Measurements from ENCODE around the gene ZNF581.

ZNF581 gene

DNA sequence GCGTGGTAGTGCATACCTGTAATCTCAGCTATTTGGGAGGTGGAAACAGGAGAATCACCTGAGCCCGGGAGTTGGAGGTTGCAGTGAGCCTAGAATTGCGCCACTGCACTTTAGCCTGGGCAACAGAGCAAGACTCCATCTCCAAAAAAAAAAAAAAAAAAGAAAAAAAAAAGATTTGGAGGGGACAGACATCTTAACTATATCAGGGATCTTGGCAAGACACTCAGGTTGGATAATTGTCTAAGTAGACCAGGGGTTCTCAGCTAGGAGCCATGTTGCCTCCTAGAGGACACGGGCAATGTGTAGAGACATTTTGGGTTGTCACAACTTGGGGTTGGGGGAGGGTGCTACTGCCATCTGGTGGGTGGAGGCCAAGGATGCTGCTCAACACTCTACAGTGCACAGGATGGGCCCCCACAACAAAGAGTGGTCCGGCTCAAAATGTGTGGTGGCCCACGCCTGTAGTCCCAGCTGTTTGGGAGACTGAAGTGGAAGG, 4.5 kb upstream of the ZNF581 start (continued):
- TF ChIP-seq, protein P1, sequence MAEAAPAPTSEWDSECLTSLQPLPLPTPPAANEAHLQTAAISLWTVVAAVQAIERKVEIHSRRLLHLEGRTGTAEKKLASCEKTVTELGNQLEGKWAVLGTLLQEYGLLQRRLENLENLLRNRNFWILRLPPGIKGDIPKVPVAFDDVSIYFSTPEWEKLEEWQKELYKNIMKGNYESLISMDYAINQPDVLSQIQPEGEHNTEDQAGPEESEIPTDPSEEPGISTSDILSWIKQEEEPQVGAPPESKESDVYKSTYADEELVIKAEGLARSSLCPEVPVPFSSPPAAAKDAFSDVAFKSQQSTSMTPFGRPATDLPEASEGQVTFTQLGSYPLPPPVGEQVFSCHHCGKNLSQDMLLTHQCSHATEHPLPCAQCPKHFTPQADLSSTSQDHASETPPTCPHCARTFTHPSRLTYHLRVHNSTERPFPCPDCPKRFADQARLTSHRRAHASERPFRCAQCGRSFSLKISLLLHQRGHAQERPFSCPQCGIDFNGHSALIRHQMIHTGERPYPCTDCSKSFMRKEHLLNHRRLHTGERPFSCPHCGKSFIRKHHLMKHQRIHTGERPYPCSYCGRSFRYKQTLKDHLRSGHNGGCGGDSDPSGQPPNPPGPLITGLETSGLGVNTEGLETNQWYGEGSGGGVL (tag by site-specific recombination; IDR thresholded peaks at IDR 0.05) = no peak
- TF ChIP-seq ZBTB20 (tag by site-specific recombination; IDR thresholded peaks at IDR 0.05) (peak; percentile 73; the same call in 1 of the 2 replicates), HOXC10 (CRISPR knock-in tag; IDR thresholded peaks at IDR 0.05) (no peak), ZNF426 (tag by site-specific recombination; IDR thresholded peaks at IDR 0.05) (no peak), ZBTB17 (tag by site-specific recombination; IDR thresholded peaks at IDR 0.05) (peak; percentile 38), ZFP69B (tag by site-specific recombination; IDR thresholded peaks at IDR 0.05) (peak; percentile 60; the same call in 1 of the 2 replicates), KLF9 (tag by site-specific recombination; IDR thresholded peaks at IDR 0.05; ENCODE audit: low read depth) (no peak), KLF10 (tag by site-specific recombination; IDR thresholded peaks at IDR 0.05) (no peak), ZNF174 (tag by site-specific recombination; IDR thresholded peaks at IDR 0.05) (no peak), ZFP37 (tag by site-specific recombination; IDR thresholded peaks at IDR 0.05) (no peak), ZNF596 (tag by site-specific recombination; IDR thresholded peaks at IDR 0.05) (no peak), ZNF747 (tag by site-specific recombination; IDR thresholded peaks at IDR 0.05) (no peak), ZNF658 (tag by site-specific recombination; IDR thresholded peaks at IDR 0.05) (no peak), TRIM28 (IDR thresholded peaks at IDR 0.05; ENCODE audit: borderline replicate concordance, low read length) (no peak), ZNF514 (tag by site-specific recombination; IDR thresholded peaks at IDR 0.05) (no peak), ZNF561 (tag by site-specific recombination; IDR thresholded peaks at IDR 0.05; ENCODE audit: borderline replicate concordance) (0 out of 2 replicates have a peak, but pooled peaks have one; percentile 48), ZNF350 (tag by site-specific recombination; IDR thresholded peaks at IDR 0.05) (no peak), ZNF558 (tag by site-specific recombination; IDR thresholded peaks at IDR 0.05) (no peak), ZNF792 (tag by site-specific recombination; IDR thresholded peaks at IDR 0.05) (no peak)
- TF ChIP-seq, protein P2, sequence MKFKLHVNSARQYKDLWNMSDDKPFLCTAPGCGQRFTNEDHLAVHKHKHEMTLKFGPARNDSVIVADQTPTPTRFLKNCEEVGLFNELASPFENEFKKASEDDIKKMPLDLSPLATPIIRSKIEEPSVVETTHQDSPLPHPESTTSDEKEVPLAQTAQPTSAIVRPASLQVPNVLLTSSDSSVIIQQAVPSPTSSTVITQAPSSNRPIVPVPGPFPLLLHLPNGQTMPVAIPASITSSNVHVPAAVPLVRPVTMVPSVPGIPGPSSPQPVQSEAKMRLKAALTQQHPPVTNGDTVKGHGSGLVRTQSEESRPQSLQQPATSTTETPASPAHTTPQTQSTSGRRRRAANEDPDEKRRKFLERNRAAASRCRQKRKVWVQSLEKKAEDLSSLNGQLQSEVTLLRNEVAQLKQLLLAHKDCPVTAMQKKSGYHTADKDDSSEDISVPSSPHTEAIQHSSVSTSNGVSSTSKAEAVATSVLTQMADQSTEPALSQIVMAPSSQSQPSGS (tag by site-specific recombination; IDR thresholded peaks at IDR 0.05; ENCODE audit: low read depth) = no peak
- TF ChIP-seq, protein P3, sequence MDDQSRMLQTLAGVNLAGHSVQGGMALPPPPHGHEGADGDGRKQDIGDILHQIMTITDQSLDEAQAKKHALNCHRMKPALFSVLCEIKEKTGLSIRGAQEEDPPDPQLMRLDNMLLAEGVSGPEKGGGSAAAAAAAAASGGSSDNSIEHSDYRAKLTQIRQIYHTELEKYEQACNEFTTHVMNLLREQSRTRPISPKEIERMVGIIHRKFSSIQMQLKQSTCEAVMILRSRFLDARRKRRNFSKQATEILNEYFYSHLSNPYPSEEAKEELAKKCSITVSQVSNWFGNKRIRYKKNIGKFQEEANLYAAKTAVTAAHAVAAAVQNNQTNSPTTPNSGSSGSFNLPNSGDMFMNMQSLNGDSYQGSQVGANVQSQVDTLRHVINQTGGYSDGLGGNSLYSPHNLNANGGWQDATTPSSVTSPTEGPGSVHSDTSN (CRISPR knock-in tag; IDR thresholded peaks at IDR 0.05) = no peak
- TF ChIP-seq, protein P4, sequence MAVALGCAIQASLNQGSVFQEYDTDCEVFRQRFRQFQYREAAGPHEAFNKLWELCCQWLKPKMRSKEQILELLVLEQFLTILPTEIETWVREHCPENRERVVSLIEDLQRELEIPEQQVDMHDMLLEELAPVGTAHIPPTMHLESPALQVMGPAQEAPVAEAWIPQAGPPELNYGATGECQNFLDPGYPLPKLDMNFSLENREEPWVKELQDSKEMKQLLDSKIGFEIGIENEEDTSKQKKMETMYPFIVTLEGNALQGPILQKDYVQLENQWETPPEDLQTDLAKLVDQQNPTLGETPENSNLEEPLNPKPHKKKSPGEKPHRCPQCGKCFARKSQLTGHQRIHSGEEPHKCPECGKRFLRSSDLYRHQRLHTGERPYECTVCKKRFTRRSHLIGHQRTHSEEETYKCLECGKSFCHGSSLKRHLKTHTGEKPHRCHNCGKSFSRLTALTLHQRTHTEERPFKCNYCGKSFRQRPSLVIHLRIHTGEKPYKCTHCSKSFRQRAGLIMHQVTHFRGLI (tag by site-specific recombination; IDR thresholded peaks at IDR 0.05) = no peak
- TF ChIP-seq, protein P5, sequence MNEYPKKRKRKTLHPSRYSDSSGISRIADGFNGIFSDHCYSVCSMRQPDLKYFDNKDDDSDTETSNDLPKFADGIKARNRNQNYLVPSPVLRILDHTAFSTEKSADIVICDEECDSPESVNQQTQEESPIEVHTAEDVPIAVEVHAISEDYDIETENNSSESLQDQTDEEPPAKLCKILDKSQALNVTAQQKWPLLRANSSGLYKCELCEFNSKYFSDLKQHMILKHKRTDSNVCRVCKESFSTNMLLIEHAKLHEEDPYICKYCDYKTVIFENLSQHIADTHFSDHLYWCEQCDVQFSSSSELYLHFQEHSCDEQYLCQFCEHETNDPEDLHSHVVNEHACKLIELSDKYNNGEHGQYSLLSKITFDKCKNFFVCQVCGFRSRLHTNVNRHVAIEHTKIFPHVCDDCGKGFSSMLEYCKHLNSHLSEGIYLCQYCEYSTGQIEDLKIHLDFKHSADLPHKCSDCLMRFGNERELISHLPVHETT (tag by site-specific recombination; IDR thresholded peaks at IDR 0.05) = 0 out of 2 replicates have a peak, but pooled peaks have one; percentile 25
- TF ChIP-seq, protein P6, sequence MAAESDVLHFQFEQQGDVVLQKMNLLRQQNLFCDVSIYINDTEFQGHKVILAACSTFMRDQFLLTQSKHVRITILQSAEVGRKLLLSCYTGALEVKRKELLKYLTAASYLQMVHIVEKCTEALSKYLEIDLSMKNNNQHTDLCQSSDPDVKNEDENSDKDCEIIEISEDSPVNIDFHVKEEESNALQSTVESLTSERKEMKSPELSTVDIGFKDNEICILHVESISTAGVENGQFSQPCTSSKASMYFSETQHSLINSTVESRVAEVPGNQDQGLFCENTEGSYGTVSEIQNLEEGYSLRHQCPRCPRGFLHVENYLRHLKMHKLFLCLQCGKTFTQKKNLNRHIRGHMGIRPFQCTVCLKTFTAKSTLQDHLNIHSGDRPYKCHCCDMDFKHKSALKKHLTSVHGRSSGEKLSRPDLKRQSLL (tag by site-specific recombination; IDR thresholded peaks at IDR 0.05) = no peak
- TF ChIP-seq, protein P7, sequence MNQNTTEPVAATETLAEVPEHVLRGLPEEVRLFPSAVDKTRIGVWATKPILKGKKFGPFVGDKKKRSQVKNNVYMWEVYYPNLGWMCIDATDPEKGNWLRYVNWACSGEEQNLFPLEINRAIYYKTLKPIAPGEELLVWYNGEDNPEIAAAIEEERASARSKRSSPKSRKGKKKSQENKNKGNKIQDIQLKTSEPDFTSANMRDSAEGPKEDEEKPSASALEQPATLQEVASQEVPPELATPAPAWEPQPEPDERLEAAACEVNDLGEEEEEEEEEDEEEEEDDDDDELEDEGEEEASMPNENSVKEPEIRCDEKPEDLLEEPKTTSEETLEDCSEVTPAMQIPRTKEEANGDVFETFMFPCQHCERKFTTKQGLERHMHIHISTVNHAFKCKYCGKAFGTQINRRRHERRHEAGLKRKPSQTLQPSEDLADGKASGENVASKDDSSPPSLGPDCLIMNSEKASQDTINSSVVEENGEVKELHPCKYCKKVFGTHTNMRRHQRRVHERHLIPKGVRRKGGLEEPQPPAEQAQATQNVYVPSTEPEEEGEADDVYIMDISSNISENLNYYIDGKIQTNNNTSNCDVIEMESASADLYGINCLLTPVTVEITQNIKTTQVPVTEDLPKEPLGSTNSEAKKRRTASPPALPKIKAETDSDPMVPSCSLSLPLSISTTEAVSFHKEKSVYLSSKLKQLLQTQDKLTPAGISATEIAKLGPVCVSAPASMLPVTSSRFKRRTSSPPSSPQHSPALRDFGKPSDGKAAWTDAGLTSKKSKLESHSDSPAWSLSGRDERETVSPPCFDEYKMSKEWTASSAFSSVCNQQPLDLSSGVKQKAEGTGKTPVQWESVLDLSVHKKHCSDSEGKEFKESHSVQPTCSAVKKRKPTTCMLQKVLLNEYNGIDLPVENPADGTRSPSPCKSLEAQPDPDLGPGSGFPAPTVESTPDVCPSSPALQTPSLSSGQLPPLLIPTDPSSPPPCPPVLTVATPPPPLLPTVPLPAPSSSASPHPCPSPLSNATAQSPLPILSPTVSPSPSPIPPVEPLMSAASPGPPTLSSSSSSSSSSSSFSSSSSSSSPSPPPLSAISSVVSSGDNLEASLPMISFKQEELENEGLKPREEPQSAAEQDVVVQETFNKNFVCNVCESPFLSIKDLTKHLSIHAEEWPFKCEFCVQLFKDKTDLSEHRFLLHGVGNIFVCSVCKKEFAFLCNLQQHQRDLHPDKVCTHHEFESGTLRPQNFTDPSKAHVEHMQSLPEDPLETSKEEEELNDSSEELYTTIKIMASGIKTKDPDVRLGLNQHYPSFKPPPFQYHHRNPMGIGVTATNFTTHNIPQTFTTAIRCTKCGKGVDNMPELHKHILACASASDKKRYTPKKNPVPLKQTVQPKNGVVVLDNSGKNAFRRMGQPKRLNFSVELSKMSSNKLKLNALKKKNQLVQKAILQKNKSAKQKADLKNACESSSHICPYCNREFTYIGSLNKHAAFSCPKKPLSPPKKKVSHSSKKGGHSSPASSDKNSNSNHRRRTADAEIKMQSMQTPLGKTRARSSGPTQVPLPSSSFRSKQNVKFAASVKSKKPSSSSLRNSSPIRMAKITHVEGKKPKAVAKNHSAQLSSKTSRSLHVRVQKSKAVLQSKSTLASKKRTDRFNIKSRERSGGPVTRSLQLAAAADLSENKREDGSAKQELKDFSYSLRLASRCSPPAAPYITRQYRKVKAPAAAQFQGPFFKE (tag by site-specific recombination; IDR thresholded peaks at IDR 0.05; ENCODE audit: borderline replicate concordance) = no peak
